Activated naive CD8-positive, alpha-beta T cell (primary cell): ENCODE measurements around the gene ERAP2.
"Not testable (repeated sequence)": the region's sequence is repeated elsewhere in the genome, so short reads cannot be mapped to it uniquely, and the experiment has no call there.

ENCODE experiments used
- H3K27ac Mint-ChIP-seq: one replicate; pipeline ENCODE4 v1.8.0; 2021; ENCODE audit warnings: mixed read lengths
- H3K27me3 Mint-ChIP-seq: one replicate; pipeline ENCODE4 v1.8.0; 2021; ENCODE audit warnings: mixed read lengths
- H3K36me3 Mint-ChIP-seq: one replicate; pipeline ENCODE4 v1.8.0; 2021; ENCODE audit warnings: mixed read lengths
- H3K4me1 Mint-ChIP-seq: one replicate; pipeline ENCODE4 v1.8.0; 2021; ENCODE audit warnings: low read depth, mixed read lengths
- H3K4me3 Mint-ChIP-seq: one replicate; pipeline ENCODE4 v1.8.0; 2021; ENCODE audit warnings: mild to moderate bottlenecking, mixed read lengths
- H3K9me3 Mint-ChIP-seq: one replicate; pipeline ENCODE4 v1.8.0; 2021; ENCODE audit warnings: low read depth, mixed read lengths

Gene ERAP2

DNA sequence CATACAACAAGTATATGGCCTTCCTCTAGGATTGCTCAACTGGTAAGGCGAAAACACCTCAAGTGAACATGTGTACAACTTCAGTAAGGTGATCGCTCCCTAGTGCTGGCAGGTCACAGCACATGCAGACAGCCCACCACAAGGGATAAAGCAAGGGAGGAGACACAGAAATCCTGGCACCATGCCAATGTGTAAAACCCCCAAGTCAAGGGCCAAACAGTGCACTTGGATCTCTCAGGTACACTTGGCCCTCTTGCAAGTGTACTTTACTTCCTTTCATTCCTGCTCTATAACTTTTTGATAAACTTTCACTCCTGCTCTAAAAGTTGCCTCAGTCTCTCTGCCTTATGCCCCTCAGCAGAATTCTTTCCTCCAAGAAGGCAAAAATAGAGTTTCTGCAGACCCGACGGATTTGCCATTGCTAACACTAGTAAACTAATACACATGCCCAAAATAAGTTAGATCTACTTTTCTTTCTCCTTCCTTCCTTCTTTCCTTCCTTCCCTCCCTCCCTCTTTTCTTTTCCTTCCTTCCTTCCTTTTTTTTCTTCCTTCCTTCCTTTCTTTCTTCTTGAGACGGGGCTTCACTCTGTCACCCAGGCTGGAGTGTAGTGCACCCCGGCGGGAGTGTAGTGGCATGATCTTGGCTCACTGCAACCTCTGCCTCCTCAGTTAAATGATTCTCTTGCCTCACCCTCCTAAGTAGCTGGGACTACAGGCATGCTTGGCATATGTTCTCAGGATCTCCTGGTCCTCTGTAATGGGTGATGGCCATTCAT lies 52.8 kb downstream of the ERAP2 start:
- H3K36me3 Mint-ChIP-seq: peaks cover 7% of the 10 kb centered on the region
- no peak overlapping the region for H3K4me3 Mint-ChIP-seq
- no peaks in the 10 kb centered on the region for H3K27me3 Mint-ChIP-seq
- H3K27ac Mint-ChIP-seq: peak overlapping the region; percentile 61
- peaks cover 79% of the 10 kb centered on the region for H3K4me1 Mint-ChIP-seq
- H3K9me3 Mint-ChIP-seq: no peaks in the 10 kb centered on the region

GRCh38 chr5:96930058-96930457 lies 53.8 kb downstream of the ERAP2 start:
- Mint-ChIP-seq H3K27ac (peak overlapping the region; percentile 34), H3K9me3 (no peaks in the 10 kb centered on the region), H3K4me1 (peaks cover 74% of the 10 kb centered on the region), H3K4me3 (no peak overlapping the region), H3K36me3 (peaks cover 7% of the 10 kb centered on the region), H3K27me3 (no peaks in the 10 kb centered on the region)

GRCh38 chr5:96930589-96930988 lies 54.3 kb downstream of the ERAP2 start:
- Mint-ChIP-seq H3K4me1 (peaks cover 69% of the 10 kb centered on the region), H3K27ac (peak overlapping the region; percentile 25), H3K36me3 (peaks cover 7% of the 10 kb centered on the region), H3K9me3 (no peaks in the 10 kb centered on the region), H3K4me3 (peak overlapping the region; percentile 3), H3K27me3 (no peaks in the 10 kb centered on the region)

DNA sequence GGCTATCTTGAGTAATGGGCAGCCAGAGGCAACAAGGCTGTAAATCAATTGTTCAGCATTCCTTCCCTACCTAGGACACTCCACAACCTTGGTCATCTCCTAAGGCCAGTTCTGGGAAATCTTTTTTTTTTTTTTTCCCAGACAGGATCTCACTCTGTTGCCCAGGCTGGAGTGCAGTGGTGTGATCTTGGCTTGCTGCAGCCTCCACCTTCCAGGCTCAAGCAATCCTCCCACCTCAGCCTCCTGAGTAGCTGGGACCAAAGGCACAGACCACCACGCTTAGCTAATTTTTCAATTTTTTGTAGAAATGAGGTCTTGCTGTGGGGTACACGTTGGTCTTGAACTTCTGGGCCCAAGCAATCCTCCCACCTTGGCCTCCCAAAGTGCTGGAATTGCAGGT lies 54.7 kb downstream of the ERAP2 start:
- H3K9me3 Mint-ChIP-seq, H3K36me3 Mint-ChIP-seq, H3K27me3 Mint-ChIP-seq: not testable (repeated sequence)
- Mint-ChIP-seq H3K27ac (peak overlapping the region; percentile 87), H3K4me1 (peaks cover 68% of the 10 kb centered on the region), H3K4me3 (peak overlapping the region; percentile 90)

DNA sequence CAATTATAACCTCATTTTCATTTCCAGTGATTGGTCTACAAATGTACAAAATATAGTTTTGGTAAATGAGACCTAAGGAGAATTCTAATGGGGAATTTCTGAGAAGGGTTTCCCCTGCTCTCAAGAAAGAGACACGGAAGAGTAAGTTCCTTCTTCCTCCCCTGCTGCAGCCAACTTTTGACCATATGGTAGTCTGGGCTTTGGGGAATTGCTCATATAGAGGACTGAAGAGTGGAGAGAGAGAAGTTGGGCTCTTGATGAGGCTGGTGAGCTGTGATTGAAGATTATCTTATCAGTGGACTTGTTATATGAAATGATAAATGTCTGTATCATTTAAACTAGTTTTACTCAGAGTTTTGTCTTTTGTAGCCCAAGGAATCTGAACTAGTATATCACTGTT lies 55.3 kb downstream of the ERAP2 start:
- Mint-ChIP-seq H3K9me3 (no peaks in the 10 kb centered on the region), H3K36me3 (peaks cover 7% of the 10 kb centered on the region), H3K4me1 (peaks cover 65% of the 10 kb centered on the region), H3K4me3 (peak overlapping the region; percentile 90), H3K27ac (peak overlapping the region; percentile 87), H3K27me3 (no peaks in the 10 kb centered on the region)

GRCh38 chr5:96932026-96932425 lies 55.7 kb downstream of the ERAP2 start:
- no peaks in the 10 kb centered on the region for H3K27me3 Mint-ChIP-seq
- peak overlapping the region; percentile 90 for H3K4me3 Mint-ChIP-seq
- peaks cover 7% of the 10 kb centered on the region for H3K36me3 Mint-ChIP-seq
- H3K4me1 Mint-ChIP-seq: peaks cover 67% of the 10 kb centered on the region
- no peak overlapping the region for H3K27ac Mint-ChIP-seq
- H3K9me3 Mint-ChIP-seq: no peaks in the 10 kb centered on the region

DNA sequence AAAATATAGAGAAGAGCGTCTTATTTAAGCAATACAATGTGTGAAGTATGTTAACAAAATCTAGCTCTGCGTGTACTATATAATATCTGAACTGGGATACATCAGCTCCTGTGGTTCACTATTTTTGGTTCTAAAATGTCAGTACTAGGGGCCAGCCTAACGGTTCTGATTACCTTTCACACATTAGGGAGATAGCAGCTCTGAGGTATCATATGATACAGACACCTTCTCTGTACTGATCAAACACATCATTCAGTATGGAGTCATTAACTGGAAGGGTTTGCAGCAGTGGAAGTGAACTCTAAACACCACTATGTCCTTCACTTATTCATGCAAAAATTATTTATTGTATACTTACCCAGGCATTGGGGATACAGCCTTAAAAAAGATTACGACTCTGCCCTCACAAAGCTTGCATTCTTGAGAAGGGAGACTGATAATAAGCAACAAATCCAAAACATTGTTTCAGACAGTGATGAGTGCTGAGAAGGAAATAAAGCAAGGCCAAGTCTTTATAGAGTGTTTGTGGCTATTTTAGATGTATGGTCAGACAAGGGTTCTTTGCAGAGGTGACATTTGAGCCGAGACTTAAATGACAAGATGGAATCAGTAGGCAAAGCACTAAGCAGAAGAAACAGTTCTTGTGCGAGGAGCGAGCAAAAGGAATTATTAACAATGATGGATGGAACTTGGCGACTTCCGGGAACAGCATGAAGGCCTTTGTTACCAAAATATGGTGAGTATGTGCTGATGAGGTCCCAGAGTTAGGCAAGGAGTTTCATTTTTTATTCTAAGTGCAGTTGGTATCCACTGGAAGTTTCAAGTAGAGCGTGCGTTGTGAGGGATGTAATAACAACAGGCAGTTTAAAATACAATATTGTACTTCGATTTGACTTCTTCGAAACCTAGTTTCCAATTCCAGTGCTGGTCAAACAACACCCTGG lies 57.7 kb downstream of the ERAP2 start:
- peaks cover 2% of the 10 kb centered on the region for H3K36me3 Mint-ChIP-seq
- H3K27ac Mint-ChIP-seq: peak overlapping the region; percentile 97
- H3K4me1 Mint-ChIP-seq: peaks cover 74% of the 10 kb centered on the region
- H3K4me3 Mint-ChIP-seq: peak overlapping the region; percentile 90
- no peaks in the 10 kb centered on the region for H3K9me3 Mint-ChIP-seq
- H3K27me3 Mint-ChIP-seq: no peaks in the 10 kb centered on the region

DNA sequence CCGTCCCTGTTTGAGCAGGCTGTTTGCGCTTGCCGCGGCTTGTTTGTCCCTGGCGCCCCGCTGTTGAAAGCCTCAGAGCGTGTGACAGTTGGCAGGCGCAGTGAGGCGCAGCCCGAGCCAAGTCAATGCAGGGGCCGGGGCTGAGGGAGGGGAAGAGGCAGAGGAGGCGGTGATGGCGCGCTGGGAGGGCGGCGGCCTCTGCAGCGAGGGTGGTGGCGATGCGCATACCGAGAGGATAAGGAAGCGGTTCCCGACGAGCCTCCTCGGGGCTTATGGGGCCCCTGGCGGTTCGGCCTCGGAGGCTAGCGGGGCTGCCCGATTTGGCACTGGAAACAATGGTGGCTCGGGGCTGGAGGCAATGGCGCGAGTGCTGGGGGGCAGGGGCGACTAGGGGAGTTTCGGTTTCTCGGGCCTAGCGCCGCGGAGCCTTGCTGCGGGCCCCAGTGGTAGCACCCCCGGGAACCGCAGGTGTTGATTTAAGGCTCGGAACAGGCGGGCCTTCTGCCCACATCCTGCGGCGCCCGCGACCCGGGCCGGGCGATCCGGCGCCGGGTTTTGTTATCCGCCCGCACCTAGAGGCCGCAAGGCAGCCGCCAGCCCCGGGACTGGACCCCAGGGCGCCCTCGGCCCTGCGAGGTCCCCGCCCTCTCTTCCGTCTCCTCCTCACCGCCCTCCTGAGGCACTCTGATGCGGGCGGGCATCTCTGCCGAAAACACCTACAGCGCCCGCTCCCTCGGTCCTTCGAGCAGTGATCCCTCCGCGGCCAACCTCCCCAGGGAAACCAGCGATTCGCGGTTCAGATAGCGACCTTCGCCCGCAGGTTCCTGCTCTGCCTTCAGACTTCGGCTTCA lies 58.6 kb downstream of the ERAP2 start:
- peak overlapping the region; percentile 98 for H3K27ac Mint-ChIP-seq
- no peaks in the 10 kb centered on the region for H3K27me3 Mint-ChIP-seq
- peak overlapping the region; percentile 90 for H3K4me3 Mint-ChIP-seq
- H3K4me1 Mint-ChIP-seq: peaks cover 74% of the 10 kb centered on the region
- H3K9me3 Mint-ChIP-seq: no peaks in the 10 kb centered on the region
- H3K36me3 Mint-ChIP-seq: peaks cover 2% of the 10 kb centered on the region

GRCh38 chr5:96935559-96936430 lies 59.5 kb downstream of the ERAP2 start, which contains the start of gene LNPEP:
LNPEP (plus strand) TSS chr5:96936080; CDS start chr5:96936156, 76 bp downstream.
- Mint-ChIP-seq H3K4me3 (peak within 1 kb of the TSS; percentile 90), H3K27ac (peak within 1 kb of the TSS; percentile 98), H3K27me3 (no peaks in the 10 kb centered on the region), H3K4me1 (peaks cover 75% of the 10 kb centered on the region), H3K9me3 (no peaks in the 10 kb centered on the region), H3K36me3 (peaks cover 2% of the 10 kb centered on the region)

- peaks cover 76% of the 10 kb centered on the region for H3K4me1 Mint-ChIP-seq
- peak overlapping the region; percentile 98 for H3K27ac Mint-ChIP-seq
These were observed 60.4 kb downstream of the ERAP2 start for GRCh38 chr5:96936431-96937320.

GRCh38 chr5:96940586-96940985 lies 64.3 kb downstream of the ERAP2 start:
- Mint-ChIP-seq H3K9me3 (no peaks in the 10 kb centered on the region), H3K36me3 (peaks cover 4% of the 10 kb centered on the region), H3K4me3 (peak overlapping the region; percentile 35), H3K27ac (peak overlapping the region; percentile 81), H3K4me1 (peaks cover 78% of the 10 kb centered on the region), H3K27me3 (no peaks in the 10 kb centered on the region)

More at GRCh38 chr5:96936431-96937320, 60.4 kb downstream of the ERAP2 start:
- Mint-ChIP-seq H3K9me3 (no peaks in the 10 kb centered on the region), H3K36me3 (peaks cover 2% of the 10 kb centered on the region), H3K27me3 (no peaks in the 10 kb centered on the region), H3K4me3 (peak overlapping the region; percentile 90)

DNA sequence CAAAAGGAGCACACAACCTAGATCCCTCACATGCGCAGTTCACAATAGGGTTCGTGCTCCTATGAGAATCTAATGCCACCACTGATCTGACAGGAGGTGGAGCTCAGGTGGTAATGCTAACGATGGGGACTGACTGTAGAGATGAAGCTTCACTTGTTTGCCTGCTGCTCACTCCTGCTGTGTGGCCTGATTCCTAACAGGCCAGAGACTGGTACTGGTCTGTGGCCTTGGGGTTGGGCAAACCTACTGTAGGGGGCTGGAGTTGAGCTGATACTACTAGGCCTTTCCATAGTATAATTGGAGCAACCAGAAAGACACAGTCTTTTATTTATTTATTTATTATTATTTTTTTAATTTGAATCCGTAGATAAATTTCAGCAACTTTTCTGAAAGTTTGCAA lies 64.8 kb downstream of the ERAP2 start:
- Mint-ChIP-seq H3K4me3 (peak overlapping the region; percentile 52), H3K4me1 (peaks cover 83% of the 10 kb centered on the region), H3K27me3 (no peaks in the 10 kb centered on the region), H3K9me3 (no peaks in the 10 kb centered on the region), H3K27ac (peak overlapping the region; percentile 87), H3K36me3 (peaks cover 4% of the 10 kb centered on the region)

DNA sequence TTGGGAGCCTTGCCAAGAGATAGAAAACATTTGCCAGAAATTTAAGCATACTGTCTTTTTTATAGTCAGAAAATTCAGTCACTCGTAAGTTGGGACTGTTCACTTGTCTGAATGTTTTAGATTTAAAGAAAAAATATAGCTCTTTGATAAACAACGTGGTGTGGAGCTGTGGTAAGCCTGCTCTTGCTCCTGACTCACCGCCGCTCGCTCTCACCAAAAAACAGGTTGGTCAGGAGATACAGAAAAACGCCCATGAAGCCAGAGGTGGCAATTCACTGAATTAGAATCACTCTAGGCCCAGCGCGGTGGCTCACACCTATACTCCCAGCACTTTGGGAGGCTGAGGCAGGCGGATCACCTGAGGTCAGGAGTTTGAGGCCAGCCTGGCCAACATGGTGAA lies 65.8 kb downstream of the ERAP2 start:
- Mint-ChIP-seq H3K36me3 (peaks cover 4% of the 10 kb centered on the region), H3K27me3 (no peaks in the 10 kb centered on the region), H3K4me3 (peak overlapping the region; percentile 66), H3K27ac (peak overlapping the region; percentile 87), H3K9me3 (no peaks in the 10 kb centered on the region), H3K4me1 (peaks cover 88% of the 10 kb centered on the region)
